ELF-1 (cell line): ENCODE data around the gene HS6ST3.
"Not testable (repeated sequence)": the region's sequence is repeated elsewhere in the genome, so short reads cannot be mapped to it uniquely, and the experiment has no call there.

Source experiments
- DNase-seq: peaks from one replicate; pipeline ENCODE4 v3.0.0-alpha.2; 2016; ENCODE audit warnings: low read depth, low spot score

Gene HS6ST3

DNA sequence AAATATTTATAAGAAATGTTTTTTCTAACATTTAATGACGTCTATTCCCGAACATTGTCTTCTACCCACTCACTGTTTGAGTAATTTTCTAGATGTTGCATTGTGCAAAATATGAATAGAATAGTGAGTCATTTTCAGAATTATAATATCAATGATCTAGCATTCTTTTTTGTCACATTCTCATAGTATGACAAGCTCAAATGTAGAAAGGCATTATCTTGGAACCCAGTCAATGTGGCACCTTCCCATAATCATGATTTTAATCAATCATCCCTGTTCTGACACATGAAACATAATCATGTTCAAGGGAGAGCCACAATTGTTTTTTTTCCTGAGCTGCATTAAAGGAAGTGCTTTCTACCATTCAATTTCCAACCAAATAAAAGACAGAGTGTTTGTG is 638.6 kb downstream of the HS6ST3 start:
- no peak for DNase-seq

DNA sequence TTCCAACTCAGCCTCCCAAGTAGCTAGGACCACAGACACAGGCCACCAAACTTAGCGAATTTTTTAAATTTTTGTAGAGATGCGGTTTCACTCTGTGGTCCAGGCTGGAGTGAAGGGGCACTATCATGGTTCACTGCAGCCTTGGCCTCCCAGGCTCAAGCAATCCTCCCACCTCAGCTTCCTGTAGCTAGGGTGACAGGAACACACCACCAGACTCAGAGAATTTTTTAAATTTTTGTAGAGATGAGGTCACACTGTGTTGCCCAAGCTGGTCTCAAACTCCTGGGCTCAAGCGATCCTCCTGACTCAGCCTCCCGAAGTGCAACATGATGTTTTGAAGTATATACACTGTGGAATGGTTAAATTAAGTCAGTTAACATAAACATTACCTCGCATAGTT is 640.8 kb downstream of the HS6ST3 start:
- DNase-seq = no peak

DNA sequence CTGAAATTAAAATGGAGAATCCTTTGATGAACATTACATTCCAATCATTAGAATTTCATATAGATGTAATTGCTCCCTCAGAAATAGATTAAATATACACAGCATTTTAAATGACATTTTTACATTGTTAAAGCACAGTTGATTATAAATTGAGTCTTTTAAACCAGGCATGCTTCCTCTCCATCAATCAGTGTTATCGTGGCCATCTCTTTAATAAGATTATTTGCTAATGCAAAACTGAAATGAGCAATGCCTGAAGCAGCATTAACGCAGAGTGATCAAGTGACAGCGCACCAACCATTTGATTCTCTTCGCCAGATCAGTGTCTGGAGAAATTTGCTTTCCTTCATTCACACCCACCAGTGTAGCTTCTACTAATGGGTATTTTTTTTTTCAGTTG is 644.6 kb downstream of the HS6ST3 start:
- DNase-seq = no peak

DNA sequence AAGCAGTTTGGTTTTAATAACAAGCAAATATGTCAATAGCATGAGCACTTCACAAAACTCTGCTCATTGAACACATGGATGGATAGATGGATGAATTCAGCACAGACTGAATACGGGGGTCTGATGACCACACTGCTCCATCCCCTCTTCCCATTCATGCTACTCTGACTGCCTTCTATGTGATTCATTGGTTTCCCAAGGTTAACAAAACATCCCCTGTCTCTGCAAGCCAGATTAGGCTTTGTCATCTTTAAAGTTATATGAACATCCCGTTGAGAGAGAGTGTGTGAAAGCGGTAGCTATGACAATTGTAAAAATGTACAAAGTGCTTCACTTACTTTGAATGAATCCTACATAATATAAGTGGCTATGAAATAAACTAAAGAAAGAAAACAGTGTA is 651.9 kb downstream of the HS6ST3 start:
- DNase-seq = no peak

DNA sequence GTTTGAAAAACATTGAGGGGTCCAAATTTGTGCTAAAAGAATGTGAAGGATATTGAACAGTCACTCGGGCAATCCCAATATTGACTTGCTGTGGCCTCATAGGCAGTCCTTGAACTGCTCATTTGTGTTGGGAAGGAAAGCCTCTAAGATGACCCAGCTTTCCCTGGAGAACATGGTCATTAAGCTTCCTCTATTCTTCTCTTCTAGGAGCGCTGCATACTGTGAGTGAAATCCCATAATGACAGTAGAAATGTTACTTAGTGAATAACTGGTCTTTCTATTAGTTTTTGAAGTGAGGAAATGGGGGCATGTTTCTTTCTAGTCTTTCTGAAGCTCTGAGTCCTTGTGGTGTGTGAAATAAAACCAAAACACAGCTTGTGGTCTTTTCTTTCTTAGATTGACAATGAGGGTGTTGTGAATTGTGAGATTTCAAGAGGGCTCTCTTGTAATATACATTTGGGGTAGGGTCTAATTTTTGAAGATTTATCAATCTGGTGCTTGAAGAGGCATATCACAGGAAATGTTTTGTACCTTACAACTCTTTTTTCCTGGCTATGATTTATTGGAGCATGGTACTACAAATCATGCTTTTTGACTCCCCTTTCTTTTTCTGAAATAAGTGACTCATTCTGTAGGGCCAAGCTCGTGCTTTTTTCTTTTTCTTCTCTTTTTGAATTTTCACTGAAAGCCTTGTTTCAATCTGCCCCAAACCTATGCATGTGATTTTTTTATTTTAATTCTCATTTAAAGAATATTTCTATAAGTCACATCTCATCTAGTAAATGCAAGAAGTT is 653.6 kb downstream of the HS6ST3 start:
- no peak for DNase-seq

DNA sequence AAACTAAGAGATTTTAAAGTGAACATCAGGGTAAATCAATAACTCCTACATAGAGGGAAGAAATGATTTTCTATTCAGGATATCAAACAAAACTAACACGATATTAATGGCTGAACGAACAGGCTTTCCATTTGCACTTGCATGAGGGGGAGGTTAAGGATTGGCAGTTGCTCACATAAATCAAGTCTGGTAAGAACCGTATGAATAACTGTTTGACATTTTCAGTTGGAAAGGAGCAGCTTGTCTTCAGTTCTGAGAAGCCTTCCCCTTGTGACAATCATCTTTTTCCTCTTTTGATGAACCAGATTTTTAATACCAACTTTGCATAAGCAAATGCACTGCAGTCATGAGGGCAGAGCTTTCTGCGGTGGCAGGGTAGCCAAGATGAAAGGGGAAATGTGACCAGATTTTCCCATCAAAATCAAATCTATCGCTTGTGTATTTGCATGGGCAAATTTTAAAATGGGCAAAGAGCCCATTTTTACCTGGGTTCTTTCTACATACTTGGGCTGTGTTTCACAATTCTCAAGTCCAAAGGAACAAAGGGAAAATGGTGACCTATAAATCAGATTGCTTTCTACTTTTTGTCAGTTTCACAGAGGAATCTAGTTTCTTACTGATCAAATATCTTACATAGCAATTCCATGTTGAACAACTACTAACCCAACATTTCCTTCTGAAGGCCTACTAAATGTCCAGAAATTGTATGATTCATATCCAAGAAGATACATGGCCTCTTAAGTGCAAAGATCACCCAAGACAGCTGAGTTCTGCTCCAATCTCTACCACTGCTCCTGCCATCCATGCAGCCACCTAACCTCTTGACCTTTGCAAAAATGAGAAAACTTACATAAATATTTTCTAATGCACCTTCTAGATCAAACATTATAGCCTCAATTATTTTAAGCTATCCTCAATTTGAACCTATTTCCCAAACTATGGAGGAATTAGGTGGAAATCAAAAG is 654.7 kb downstream of the HS6ST3 start:
- DNase-seq = no peak

DNA sequence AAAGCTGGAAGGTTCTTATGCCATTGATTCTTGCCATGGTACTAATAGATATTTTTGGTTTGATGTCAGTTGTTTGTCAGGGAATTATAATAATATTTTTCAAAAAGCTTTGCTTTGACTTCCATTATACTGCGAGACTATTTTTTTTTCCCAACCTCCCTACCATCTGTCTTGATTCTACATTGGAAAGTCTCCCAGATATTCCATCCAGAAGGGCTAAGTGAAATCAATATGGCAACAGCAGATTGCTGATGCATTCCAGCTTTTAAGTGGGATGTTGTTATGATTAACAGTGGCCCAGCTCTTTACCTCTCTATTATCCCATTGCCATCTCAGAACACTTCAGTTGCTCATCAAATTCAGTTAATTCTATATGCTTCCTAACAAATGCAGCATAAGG is 657.0 kb downstream of the HS6ST3 start:
- no peak for DNase-seq

DNA sequence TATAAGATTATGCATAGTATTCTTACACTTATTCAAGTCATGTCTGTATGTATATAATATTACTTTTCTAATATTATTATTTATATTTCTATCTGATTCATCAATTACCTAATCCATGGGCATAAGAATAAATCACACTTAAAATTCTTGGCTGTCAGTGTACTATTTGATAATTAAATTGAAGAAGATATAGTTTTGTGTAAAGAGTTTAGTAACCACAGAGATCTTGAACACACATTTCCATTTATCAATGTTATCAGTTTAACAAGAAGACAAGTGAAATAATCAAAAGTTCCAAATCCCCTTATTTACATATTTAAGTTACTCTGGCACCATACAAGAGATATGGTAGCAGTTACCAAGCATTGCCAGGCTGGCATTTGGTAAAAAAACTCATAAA is 659.9 kb downstream of the HS6ST3 start:
- no peak for DNase-seq

DNA sequence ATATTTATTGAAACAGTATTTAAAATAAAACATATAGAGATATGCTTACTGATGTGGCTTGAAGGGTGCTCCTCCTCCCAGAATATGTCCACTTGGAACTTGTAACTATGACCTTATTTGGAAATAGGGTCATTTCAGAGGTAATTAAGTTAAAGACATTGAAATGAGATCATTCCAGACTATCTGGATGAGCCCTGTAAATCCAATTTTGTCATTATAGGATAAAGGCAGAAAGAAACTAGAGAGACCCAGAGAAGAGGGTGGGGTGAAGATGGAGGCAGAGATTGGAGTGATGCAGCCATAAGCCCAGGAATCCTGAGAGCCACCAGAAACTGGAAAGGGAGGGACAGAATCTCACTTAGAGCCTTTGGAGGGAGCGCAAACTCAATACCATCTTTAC is 661.2 kb downstream of the HS6ST3 start:
- no peak for DNase-seq

DNA sequence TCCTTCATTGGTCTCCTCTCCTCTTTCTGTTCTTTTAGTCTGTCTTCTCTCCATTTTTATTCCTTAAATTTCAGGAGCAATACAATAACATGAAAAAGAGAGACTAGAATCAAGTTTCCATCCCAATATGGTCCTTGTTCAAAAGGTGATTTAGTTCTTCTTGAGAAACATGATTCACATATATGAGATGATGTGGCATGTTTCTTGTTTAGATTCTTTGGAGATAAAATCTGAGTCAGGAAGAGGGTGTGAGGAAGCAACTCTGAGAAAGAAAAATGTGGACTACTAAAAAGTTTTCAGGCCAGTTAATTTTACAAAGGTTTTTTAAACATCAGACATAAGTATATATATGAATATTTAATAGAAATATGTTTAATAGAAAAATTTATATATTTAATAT is 673.0 kb downstream of the HS6ST3 start:
- no peak for DNase-seq

DNA sequence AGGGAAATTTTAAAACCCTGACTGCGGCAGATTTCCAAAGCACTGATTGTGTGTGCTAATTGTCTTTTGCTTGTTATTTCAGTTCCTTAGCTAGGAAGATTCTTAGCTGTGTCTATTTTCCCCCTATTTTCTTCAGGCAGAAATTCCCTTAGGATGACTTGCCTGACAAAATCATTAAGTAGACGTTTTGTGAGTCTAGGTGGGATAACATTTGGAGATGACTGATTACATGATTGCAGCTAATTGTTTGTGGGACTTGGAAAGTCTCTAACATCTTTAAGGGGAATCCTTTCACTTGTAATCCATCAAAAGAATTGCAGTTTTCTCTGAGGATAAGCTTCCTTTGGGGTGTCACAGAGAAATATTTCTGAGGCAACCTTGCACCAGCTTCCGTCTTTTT is 676.4 kb downstream of the HS6ST3 start:
- DNase-seq = no peak

DNA sequence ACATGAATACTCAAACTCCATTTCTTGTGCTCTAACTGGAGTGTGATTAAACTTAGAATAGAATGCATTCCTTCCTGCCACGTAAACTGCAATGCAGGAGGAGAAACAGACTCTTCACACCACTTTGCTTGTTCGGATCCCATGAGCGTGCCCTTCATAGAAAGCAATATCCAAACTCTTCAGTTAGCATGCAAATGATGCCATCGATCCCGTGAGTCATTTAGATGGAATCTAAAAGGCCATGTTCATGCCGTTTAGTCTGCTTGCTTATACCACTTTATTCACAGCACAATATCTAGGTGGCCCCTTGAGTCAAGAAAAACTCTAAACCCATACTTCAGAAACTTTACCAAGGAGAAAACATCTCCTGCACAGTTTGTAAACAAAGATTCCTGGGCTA is 678.6 kb downstream of the HS6ST3 start:
- no peak for DNase-seq

DNA sequence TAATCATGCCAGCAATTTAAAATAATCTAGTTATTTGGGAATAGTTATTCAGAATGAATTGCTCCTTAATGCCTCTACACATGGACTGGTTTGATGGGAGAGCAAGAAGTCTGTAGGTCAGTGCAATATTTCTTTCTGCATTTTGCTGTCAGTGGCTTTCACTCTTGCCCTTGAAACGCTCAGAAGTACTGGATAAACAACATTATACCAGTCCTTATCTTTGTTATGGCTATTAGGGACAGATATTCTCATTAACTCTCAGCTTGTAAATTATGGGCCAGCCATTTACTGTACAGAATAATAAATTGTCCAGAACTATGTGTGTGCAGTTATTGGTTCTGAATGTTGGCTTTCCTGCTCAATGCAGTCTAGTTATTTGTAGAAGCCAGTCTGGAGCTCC is 680.0 kb downstream of the HS6ST3 start:
- DNase-seq = no peak

DNA sequence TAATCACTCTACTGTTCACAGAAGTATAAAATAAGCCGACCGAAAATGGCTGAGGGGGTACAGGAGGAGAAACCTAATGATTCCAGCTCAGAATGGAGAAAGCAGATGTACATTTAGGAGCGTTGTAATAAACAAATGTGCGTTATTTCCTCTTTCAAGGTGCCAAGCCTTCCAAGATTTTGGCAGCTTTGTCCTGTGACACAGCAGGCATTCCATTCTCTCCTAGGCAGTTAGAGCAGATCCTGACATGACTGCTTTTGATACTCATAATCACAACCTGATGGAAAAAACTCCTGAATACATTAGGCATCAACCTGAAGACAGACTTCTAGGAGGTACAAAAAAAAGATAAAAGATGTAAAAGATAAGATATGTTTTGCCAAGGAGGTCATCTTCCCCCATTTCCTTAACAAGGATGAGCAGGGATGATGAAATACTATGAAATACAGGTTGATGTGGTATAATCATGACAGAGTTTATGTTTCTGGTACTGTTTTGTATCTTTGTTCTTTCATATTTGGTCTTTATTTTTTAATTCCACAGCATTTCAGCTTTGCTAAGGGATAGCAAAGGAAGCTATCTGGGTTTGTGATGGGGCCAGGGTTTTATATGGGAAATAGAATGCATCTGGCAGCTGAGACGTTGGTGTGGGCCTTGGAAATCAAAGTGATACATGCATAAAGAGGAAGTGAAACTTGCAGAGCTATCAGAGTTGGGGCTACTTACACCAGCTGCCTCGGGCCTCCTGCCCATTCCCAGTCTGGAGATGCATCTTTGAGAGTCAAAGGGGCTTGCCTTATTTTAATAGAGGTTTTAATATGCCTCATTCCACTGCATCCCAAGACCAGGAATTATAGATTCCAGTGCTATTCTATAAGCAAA is 681.8 kb downstream of the HS6ST3 start:
- no peak for DNase-seq

DNA sequence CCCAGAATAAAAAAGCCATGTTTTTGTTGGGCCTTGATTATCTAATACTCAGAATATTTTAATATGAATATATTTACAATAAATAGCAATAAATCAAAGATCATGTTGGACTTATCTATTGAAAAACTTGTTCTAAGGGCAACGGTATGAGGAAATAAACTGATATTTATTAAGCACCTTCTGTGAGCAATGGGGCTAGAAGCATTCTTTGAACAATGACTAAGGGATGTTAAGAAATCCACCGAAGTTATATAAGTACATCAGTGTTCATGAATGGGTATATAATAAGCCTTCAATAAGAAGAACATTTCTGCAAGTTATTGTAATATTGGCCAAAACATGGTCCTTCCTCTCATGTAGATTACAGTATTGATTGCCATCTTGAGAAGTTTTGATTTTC is 682.5 kb downstream of the HS6ST3 start:
- DNase-seq = no peak

DNA sequence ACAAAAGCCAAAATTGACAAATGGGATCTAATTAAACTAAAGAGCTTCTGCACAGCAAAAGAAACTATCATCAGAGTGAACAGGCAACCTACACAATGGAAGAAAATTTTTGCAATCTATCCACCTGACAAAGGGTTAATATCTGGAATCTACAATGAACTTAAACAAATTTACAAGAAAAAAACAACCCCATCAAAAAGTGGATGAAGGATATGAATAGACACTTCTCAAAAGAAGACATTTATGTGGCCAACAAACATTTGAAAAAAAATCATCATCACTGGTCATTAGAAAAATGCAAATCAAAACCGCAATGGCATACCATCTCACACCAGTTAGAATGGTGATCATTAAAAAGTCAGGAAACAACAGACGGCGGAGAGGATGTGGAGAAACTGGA is 688.4 kb downstream of the HS6ST3 start:
- DNase-seq = not testable (repeated sequence)

DNA sequence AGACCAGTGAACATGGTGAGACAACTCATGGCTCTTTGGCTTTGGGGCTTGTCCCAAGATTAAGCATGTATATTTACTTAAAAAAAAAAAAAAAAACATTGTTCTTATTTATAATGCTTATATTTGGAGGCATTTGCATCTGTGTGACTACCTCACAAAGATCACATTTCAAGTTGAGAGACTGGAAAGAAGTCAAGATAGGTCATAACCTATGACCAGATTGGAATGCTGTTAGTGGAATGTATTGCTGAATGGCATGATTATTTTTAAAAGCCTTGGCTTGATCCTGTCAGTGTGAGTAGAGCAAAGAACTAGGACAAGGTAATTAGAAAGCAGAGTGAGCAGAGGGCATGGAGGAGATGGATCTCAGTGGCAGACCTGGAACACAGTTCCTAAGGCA is 689.8 kb downstream of the HS6ST3 start:
- DNase-seq = no peak

DNA sequence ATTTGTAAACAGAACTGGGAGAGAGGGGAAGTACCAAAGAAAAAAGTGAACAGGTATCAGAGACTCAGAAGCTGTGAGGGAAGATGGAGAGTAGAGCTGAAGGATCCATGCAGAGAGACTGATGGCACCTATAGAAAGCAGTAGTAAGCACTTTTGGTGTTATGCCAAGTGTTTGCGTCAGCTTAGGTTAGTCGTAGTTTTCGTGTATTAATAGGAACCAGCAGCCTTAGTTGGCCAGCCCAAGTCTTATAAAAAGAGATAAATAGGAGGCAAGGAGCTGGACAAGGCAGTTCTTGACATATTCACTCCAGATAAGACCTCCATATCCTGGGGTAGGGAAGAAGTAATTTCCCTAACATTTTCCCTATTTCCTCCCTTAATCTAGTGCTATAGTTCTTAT is 690.2 kb downstream of the HS6ST3 start:
- DNase-seq = no peak

DNA sequence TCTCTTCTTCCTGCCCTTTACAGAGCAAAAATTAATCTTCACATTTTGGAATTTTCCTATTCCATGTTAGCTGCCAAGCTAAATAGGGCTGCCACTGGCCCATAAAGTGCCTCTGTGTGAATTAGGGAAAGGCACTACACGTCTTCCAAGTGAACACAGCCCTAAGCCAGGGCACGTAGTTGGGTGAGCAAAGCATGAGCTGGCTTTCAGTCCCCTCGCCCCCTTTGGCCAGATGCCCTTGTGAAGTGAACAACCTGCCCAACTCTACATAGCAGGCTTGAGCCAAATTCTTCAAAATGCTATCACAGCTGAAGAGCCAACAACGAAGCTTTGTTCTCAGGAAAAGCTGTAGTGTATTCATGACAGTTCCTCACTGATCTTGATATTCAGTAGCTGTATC is 691.2 kb downstream of the HS6ST3 start:
- no peak for DNase-seq

DNA sequence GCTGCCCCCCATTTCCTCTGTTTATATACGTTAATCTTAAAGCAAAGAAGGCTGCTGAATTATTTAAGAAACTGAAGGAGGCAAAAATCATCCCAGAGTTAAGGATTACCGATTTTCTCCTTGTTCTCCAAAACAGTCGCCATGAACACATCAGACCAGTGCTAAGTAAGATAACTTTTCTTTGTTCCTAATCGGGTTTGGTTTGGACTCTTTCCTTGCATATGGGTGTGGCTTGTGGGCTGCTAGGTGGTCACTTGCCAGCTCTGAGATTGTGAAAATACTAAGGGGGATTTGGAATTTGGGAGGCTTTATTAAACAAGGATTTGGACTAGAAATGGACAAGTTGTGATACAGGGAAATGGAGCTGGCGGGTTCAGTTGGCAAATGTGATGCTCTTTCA is 692.3 kb downstream of the HS6ST3 start:
- DNase-seq = no peak

DNA sequence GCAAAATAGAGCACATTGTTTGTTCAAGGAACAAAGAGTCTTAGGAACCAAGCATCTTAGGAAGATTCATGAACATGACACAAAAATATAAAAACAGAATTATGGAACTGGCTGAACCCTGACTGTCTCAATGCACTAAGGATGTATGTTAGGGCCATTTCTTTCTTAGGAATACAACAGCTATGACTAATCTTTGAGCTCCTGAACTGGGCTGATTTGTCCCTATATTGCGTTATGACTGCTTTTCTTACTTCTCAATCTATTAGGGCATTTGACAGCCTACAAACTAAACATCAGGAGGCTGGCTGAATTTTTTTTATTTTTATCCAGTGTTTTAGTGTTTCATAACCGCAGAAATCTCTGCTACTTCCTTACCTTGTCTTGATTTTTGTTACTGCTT is 693.1 kb downstream of the HS6ST3 start:
- no peak for DNase-seq

DNA sequence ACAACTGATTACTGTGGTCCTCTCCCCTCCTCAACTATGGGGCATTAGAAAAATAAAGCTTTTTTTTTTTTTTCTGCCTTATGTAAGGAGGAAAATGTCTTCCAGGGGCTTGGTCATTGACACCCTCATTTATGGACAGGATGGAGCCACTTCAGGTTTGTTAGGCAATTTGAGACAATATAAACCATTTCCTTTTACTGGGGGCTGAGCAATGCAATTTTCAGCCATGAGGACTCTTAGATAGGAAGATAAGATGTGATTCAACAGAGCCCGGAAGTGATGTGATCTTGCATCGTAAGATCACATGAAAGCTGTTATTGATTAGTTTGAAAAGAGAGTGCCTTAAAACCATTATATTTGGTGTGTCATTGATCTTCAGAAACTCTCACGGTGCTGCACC is 693.6 kb downstream of the HS6ST3 start:
- DNase-seq = no peak
